GM19452 (cell line): ENCODE data around the gene BTN3A1.
A peak's percentile ranks its signal among the peaks of the same experiment; 100 is the strongest.
"Not testable (repeated sequence)": the region's sequence is repeated elsewhere in the genome, so short reads cannot be mapped to it uniquely, and the experiment has no call there.

Experiments
- ATAC-seq: cut with Tn5 transposase; IDR thresholded peaks from one replicate; pipeline ENCODE4 v1.9.1; 2021; ENCODE audit not compliant: unreplicated experiment

The BTN3A1 gene

DNA sequence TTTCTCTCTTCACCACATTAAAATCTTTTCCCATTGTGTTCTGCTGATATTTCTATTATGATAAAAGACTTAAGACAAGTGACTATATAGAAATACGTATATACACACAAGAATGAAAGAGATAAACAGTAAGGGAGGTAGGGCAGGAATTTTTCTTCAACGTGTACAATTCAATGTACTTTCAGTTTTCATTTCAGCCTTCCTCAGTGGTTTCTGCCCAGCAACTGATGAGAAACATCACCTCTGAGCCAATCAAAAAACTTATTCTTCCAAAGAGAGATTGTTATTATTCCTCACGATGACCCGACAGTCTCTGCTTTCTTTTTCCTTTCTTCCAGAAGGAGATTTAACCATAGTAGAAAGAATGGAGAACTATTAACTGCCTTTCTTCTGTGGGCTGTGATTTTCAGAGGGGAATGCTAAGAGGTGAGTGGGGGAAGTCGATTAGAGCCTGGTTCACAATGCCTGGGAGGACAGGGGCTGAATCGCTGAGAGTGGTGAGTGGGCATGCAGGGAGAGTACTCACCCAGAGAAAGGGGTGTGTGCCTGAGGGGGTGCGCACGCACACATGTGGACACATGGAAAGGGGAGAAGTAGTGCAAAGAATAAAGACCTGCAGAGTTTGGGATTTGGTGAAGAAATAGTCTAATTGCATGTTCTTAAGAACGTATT lies at the start of gene BTN3A1:
BTN3A1 (plus strand) TSS at position 289 of the 672 bp plus-strand sequence. CDS start 3,289 bp downstream, outside the sequence.
- ATAC-seq = peak; percentile 85

DNA sequence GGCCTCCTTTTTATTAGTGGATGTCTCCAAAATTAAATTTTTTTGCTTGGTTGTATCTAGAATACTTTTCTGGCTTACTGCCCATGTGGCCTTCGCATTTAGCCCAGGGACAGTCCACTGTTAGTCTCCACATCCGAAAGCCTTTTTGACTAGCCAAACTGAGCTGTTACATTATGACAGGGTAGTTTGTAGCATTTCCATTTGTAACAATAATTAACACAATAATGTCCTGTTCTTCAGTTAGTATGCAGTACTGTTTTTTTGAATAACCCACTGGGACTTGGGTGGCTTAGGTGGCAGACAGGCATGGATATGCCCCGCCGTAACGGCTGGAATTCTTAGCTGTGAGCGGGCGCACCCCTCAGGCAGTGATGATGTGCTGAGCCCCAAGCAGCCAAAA lies 49.8 kb upstream of the BTN3A1 start:
- ATAC-seq = no peak

DNA sequence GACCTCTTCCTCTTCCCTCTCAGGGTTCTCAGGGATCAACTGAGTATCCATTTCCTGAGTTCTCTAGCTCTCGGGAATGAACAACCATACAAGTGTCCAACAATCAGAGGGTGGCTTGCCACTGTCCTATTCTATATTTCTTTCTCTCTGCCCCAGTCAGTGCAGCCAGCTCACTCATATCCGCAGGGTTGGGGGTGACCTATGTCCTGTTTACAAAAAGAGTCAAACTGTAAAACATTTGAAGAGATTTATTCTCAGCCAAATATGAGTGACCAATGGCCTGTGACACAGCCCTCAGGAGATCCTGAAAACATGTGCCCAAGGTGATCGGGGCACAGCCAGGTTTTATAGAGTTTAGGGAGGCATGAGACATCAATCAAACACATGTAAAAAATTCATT lies 47.9 kb upstream of the BTN3A1 start:
- ATAC-seq = no peak

DNA sequence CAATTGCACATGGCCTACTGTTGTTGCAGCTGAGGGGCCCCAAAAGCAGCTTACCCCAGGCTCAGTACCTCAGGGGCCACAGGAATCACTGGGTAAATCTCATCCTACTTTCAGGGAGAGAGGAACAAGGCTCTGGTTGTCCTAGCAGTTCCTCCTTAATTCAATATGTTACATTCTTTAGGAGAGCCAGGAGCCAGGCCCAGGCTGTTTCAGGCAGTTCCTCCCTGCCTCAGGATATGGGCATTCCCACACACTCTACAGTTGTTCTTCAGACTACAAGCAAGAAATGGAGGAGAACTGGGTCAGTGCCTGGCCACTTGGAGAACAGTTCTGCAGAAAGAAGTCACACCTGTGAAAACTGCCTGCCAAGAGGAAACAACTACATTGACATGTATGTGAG lies 46.7 kb upstream of the BTN3A1 start:
- no peak for ATAC-seq

DNA sequence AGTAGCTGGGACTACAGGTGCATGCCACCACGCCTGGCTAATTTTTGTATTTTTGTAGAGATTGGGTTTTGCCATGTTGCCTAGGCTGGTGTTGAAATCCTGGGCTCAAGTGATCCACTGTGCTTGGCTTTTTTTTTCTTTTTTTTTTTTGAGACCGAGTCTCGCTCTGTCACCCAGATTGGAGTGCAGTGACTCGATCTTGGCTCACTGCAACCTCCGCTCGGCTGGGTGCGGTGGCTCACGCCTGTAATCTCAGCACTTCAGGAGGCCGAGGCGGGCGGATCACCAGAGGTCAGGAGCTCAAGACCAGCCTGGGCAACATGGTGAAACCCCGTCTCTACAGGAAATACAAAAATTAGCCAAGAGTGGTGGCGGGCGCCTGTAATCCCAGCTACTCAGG lies 44.5 kb upstream of the BTN3A1 start:
- not testable (repeated sequence) for ATAC-seq

DNA sequence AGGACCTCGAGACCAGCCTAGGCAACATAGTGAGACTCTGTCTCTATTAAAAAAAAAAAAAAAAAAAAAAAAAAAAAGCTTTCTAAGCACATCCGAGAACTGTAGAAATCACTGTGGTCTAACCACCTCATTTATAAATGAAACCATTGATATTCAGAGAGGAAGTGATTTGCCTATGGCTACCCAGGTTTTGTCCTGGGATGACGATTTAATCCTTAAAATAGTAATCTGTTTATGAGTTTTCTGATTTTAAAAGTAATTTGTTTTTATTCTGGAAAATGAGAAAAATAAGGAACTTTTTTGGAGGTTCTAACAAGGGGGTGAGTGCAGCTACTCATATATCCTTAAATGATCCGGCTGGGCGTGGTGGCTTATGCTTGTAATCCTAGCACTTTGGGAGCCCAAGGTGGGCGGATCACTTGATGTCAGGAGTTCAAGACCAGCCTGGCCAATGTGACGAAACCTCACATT lies 43.5 kb upstream of the BTN3A1 start:
- ATAC-seq = no peak

DNA sequence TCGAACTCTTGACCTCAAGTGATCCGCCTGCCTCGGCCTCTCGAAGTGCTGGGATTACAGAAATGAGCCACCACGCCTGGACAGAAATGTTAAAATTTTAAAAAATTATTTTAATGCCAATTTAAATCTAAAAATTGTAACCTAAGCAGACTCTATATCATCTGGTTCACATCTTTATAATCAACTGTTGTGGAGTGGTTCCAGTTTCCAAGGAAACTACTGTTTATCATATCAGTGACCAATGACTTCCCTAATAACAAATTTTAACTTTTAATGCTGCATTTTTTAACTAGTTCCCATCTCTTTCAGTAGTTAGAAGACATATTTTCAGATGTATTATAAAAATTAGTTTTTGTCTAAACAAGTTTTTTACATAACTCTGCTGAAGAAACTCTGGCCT lies 42.3 kb upstream of the BTN3A1 start:
- ATAC-seq = no peak

DNA sequence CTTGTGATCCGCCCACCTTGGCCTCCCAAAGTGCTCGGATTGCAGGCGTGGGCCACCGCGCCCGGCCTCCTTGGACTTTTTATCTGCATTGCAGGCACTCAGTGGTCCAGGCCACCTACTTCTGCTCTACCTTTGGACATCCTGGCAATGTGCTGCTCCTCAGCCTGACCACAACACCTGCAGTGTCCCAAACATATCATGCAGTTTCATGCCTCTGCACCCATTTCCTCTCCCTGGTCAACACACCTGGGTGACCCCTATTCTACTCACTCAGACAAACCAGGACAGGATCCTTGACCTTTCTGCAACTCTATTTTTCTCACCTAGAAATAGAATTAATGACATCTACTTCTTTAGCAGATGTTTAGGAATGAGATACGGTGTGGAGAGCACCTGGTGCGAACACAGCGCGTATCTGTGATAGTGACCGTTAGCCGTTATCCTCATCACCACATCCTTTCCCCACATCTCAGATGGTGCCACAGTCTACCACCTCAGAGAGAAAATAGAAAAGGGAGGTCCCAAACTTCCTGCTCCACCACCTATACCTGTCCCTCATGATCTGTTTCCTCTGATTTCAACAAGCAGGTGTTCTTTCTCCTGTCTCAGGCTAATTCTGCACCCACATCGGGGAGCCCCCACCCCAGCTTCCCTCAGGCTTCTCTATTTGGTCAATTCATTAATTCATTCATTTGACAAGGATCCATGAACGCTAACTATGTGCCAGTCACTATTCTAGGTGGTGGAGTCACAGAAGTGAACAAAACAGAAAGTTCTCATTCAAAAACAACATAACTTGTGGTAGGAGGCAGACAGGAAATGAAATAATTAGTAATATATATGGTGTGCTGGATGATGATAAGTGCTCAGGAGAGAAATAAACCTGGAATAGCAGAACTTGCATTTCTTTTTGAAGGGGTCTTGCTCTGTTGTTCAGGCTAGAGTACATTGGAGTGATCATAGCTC lies 41.3 kb upstream of the BTN3A1 start:
- ATAC-seq = peak; percentile 47

DNA sequence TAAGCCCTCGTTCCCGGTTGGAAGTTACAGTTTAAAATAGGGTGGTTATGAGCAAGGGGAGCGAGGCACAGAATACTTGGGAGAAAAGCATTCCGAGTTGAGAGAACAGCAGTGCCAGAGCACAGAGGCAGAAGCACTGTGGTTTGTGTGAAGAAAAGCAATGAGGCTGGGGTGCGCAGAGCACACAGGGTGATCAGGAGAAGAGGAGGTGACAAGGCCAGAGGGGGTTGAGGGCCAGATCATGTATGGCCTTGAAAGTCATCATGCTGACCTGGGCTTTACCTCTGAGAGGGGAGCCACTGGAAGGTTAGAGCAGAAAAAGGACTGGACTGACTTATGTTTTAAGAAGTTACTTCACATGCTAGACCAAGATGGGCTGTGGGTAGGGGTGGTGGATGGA lies 40.5 kb upstream of the BTN3A1 start:
- no peak for ATAC-seq

DNA sequence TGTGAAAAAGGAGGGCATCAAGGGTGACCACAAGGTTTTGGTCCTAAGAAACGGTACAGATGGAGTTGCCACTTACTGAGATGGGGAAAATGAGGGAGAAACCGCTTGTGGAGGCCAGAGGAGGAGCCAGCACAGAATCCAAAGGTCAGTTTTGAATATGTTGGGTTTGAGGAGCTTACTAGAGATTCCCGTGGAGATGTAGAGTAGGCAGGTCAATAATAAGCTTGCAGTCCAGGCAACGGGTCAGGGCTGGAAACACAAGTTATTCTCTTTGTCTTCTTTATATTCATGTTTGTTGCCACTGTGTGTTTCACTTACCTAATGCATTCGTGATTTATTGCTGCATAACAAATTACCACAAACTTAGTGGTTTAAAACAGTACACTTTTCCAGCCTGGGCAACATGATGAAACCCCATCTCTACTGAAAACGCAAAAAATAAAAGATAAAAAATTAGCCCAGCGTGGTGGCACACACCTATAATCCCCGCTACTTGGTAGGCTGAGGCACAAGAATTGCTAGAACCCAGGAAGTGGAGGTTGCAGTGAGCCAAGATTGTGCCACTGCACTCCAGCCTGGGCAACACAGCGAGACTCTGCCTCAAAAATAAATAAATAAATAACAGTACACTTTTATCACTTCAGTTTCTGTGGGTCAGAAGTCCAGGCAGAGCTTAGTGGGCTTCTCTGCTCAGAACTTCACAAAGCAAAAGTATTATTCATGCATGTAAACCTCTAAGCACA lies 39.8 kb upstream of the BTN3A1 start:
- no peak for ATAC-seq

DNA sequence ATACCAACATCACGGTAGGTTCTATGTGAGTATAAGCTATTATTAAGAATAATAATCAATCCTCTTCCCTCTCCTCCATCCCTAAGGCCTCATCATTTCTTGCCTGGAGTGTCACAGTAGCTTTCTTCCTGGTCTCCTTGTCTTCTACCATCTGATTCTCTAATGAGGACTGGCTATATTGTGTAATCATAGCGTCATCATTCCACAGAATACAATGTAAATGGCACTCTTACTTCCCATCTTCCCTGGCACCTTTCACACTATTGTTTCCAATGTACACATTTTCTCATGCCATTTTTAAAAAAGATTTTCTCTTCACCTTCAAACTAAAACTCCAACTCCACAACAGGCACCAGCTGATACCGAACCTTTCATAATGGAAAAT lies 39.2 kb upstream of the BTN3A1 start:
- no peak for ATAC-seq

DNA sequence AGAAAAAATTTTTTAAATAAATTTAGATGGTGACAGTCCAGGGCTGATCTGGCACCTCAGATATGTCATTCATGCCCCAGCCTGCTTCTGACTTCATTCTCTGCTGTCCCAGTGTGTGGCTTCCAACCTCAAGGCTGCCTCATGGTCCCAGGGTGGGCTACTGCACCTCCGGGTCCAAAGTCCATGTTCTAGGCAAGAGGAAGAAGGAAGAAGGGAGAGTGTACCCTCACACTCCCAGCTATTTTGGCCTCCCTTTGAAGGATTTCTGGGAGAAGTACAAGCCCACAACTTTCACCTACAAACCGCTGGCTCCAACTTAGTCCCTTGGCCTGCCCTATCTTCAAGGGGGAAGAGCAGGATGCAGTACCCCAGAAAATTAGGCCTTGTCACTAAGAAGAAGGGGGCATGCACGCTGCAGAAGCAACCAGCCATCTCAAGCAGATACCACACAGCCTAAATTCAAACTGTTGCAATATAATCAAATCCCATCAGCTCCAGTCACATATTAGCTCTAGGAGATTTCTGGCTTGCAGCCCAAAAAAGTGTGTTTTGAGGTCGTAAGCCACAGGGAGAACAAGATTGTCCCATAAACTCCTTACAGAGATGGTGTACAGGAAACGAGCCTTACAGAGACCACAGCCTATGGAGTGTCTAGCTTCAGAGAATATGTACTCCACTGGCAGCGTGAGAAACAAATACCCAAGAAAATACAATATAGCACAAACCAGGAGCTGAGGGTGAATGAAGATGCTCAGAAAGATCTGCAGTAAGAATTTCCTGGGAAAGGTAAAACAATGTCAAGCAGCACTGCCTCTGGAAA lies 38.0 kb upstream of the BTN3A1 start:
- ATAC-seq = no peak

DNA sequence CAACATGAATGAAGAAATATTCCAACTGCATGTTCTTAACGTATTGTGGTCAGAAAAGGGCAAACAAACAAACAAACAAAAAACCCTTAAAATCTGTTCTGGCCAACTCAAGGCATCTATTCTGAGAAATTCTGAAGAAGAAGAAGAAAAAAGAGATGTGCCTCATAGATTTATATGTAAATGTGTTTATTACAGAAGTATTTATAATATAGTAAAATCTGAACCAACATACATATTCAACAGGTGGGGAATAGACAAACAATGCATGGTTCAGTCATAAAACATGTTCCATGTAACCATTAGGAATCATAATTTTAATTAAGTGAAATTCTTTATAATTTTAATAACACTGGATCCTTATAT lies 36.5 kb upstream of the BTN3A1 start:
- no peak for ATAC-seq

DNA sequence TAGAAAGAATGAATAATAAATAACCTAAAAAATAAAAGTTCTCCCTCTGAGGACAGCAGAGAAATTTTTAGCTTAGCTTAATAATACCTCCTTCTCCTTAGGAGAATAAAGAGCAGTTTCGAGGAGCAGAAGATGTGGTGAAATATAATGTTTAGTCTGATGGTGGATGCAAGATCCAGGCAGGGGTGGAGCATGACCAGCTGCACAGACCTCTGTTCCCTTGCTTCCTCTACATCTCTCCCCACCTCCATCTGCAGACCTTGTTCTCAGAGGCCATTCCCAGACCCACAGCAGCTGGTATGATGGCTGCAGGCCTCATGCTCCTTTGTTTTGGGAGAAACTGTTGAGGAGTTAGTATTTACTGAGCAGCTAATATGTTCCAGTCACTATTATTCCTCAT lies 35.6 kb upstream of the BTN3A1 start:
- ATAC-seq = no peak

DNA sequence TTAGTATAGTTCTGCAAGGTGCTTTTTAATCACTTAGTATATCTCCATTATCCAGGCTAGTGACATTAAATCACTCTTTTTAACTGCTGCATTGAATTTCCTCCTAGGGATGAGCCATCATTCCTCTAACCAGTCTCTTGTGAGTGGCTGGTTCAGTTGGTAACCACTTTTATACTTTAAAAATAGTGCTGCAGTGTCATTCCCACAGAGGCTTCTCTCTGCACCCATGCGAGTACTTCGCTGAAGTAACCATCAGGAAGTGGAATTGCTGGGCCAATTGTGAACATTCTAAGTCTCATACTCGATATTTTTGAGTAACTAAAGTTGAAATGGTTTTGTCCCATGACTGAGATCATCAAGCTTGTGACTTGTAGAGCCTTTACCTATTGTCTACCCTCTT lies 35.0 kb upstream of the BTN3A1 start:
- no peak for ATAC-seq

DNA sequence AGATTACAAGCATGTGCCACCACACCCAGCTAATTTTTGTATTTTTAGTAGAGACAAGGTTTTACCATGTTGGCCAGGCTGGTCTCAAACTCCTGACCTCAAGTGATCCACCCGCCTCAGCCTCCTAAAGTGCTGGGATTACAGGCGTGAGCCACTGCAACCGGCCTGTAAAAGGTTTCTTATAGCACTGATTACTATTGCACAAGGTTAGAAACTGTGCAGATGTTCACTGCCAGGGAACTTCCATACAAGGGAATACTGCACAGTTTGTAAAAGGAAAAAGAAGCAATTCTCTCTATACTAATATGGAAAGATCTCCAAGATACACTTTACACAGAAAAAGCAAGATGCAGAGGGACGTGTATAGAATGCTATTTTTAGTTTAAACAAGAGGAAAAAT lies 30.3 kb upstream of the BTN3A1 start:
- ATAC-seq = not testable (repeated sequence)

DNA sequence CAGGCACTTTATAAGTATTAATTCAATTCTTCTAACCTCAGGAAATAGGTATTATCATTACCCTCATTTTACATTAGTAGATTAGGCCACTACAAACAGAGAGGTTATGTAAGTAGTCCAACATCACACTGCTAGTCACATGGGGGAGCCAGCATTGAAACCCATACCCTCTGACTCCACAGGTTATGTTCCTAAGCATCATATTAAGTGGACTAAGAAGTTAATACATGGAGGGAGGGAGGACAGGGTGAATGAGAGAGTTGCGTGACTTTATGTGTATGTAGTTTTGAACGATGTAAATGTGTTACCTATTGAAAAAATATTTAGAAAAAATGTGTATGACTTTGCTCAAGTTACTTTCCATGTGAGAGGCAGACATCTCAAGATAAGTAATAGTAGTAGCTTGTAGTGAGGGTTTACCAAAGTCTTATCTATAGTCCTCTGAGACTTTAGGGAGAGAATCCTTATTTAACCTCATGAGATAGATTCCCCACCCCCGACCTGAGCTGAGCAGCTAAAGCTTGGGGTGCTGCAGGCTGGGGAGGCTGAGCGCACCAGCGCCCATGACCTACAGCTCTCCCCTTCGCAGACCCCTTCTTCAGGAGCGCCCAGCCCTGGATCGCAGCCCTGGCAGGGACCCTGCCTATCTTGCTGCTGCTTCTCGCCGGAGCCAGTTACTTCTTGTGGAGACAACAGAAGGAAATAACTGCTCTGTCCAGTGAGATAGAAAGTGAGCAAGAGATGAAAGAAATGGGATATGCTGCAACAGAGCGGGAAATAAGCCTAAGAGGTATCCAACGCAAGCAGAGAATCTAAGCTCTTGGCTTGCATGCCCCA lies 29.5 kb upstream of the BTN3A1 start:
- ATAC-seq = no peak

DNA sequence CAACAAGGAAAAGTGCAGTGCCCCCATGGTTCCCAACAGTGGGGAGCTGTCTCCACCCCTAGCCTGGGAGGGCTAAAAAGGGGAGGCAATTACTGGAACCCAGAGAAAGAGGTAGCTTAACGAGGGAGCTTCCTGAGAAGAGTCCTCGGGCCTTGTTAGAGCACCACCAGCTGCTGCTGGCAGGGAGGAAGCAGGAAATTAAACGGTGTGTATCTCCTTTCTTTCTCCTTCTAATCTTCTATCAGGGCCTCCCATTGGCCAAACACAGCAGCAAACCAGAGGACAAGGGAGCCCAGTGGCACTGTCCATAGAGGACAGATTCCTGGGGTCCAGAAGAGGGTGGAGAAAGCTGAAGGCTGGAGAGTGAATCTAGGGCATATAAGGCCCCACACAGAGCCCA lies 26.8 kb upstream of the BTN3A1 start:
- ATAC-seq = no peak

DNA sequence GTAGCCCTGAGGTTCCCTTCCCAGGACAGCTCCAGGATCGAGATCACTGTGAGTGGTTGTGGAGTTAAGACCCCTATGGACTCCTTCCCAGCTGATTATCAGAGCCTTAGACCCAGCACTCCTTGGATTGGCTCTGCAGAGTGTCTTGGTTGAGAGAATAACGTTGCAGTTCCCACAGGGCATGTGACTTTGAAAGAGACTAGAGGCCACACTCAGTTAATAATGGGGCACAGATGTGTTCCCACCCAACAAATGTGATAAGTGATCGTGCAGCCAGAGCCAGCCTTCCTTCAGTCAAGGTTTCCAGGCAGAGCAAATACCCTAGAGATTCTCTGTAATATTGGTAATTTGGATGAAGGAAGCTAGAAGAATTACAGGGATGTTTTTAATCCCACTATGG lies 24.4 kb upstream of the BTN3A1 start:
- no peak for ATAC-seq

DNA sequence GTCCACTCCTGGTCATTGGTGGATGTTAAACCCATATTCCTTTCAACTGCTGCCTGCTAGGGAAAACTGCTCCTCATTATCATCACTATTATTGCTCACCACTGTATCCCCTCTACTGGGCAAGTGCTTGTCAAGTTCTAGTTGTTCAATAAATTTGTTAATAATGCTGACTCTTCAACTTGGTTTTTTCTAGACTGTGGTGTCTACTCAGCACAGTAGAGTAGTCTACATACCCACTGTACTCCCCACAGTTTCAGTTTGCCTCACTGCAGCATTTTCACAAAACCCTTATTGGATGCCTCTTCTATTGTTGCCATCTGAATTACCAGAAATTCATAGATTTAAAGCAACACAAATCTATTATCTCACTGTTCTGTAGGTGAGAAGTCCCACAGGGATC lies 23.9 kb upstream of the BTN3A1 start:
- ATAC-seq = not testable (repeated sequence)
